H9 (cell line): ENCODE results near the gene TMEM51. TPM values are rescaled to one million over a fixed set of nuclear protein-coding genes. Genes with fewer than 3 reads are reported as not detected.
A peak's percentile ranks its signal among the peaks of the same experiment; 100 is the strongest.

ENCODE experiments used
- DNase-seq: peaks from one replicate; pipeline ENCODE4 v3.0.0-alpha.2; 2017
- H2AFZ ChIP-seq: one replicate; pipeline ENCODE4 v1.6.1; 2013; ENCODE audit warnings: mild to moderate bottlenecking, low read length, control low read depth, moderate library complexity
- H2AK5ac ChIP-seq: 2 replicates; pipeline ENCODE4 v1.6.1; 2013; ENCODE audit warnings: low read length, control low read depth, mixed read lengths; ENCODE audit not compliant: insufficient read length
- H2BK120ac ChIP-seq: one replicate; pipeline ENCODE4 v1.6.1; 2013; ENCODE audit warnings: low read depth, mild to moderate bottlenecking, low read length, control low read depth, inconsistent platforms; ENCODE audit not compliant: poor library complexity, severe bottlenecking
- H2BK12ac ChIP-seq: 2 replicates; pipeline ENCODE4 v1.6.1; 2013; ENCODE audit warnings: low read length, control low read depth, mixed read lengths, low read depth; ENCODE audit not compliant: insufficient read length
- H2BK15ac ChIP-seq: 2 replicates; pipeline ENCODE4 v1.6.1; 2013; ENCODE audit warnings: low read depth, low read length, control low read depth
- H2BK20ac ChIP-seq: one replicate; pipeline ENCODE4 v1.6.1; 2013; ENCODE audit warnings: low read depth, mild to moderate bottlenecking, low read length, control low read depth, inconsistent platforms; ENCODE audit not compliant: poor library complexity, severe bottlenecking
- H2BK5ac ChIP-seq: 2 replicates; pipeline ENCODE4 v1.6.1; 2013; ENCODE audit warnings: low read length, control low read depth, mixed read lengths; ENCODE audit not compliant: insufficient read length
- H3K14ac ChIP-seq: 2 replicates; pipeline ENCODE4 v1.6.1; 2013; ENCODE audit warnings: low read length, control low read depth; ENCODE audit not compliant: insufficient read depth
- H3K18ac ChIP-seq: 2 replicates; pipeline ENCODE4 v1.6.1; 2013; ENCODE audit warnings: low read depth, mild to moderate bottlenecking, mixed read lengths, low read length, control low read depth; ENCODE audit not compliant: insufficient read length
- H3K23ac ChIP-seq: 2 replicates; pipeline ENCODE4 v1.6.1; 2013; ENCODE audit warnings: low read length, control low read depth, mixed read lengths, low read depth; ENCODE audit not compliant: insufficient read length
- H3K23me2 ChIP-seq: 2 replicates; pipeline ENCODE4 v1.6.1; 2013; ENCODE audit warnings: low read depth, mild to moderate bottlenecking, mixed read lengths, low read length, control low read depth; ENCODE audit not compliant: insufficient read length, poor library complexity, severe bottlenecking
- H3K27ac ChIP-seq: 2 replicates; pipeline ENCODE4 v1.5.1; 2013; ENCODE audit warnings: low read length, control low read depth, mixed read lengths, low read depth; ENCODE audit not compliant: insufficient read length
- H3K27me3 ChIP-seq: 2 replicates; pipeline ENCODE4 v1.6.1; 2013; ENCODE audit warnings: low read length, control low read depth, inconsistent platforms; ENCODE audit not compliant: insufficient read depth
- H3K4ac ChIP-seq: 2 replicates; pipeline ENCODE4 v1.6.1; 2013; ENCODE audit warnings: low read depth, mild to moderate bottlenecking, control low read depth, inconsistent platforms, low read length, moderate library complexity
- H3K4me1 ChIP-seq: 2 replicates; pipeline ENCODE4 v1.6.1; 2013; ENCODE audit warnings: low read length, control low read depth, inconsistent platforms; ENCODE audit not compliant: insufficient read depth
- H3K4me2 ChIP-seq: 2 replicates; pipeline ENCODE4 v1.6.1; 2013; ENCODE audit warnings: low read length, control low read depth, mixed read lengths; ENCODE audit not compliant: insufficient read length, insufficient read depth
- H3K56ac ChIP-seq: 2 replicates; pipeline ENCODE4 v1.6.1; 2013; ENCODE audit warnings: low read depth, mild to moderate bottlenecking, mixed read lengths, low read length, control low read depth; ENCODE audit not compliant: insufficient read length
- H3K79me1 ChIP-seq: 2 replicates; pipeline ENCODE4 v1.6.1; 2013; ENCODE audit warnings: low read depth, mild to moderate bottlenecking, moderate library complexity, low read length, control low read depth, inconsistent platforms; ENCODE audit not compliant: insufficient read depth, poor library complexity, severe bottlenecking
- H3K79me2 ChIP-seq: 2 replicates; pipeline ENCODE4 v1.6.1; 2013; ENCODE audit warnings: low read length, control low read depth, inconsistent platforms; ENCODE audit not compliant: insufficient read depth
- H3K9ac ChIP-seq: 2 replicates; pipeline ENCODE4 v1.6.1; 2013; ENCODE audit warnings: low read length, control low read depth, mixed read lengths; ENCODE audit not compliant: insufficient read length; ENCODE audit errors: extremely low read depth
- H3K9me3 ChIP-seq: one replicate; pipeline ENCODE4 v1.6.1; 2013; ENCODE audit warnings: low read depth, low read length, inconsistent platforms; ENCODE audit not compliant: control insufficient read depth
- H3T11ph ChIP-seq: one replicate; pipeline ENCODE4 v1.6.1; 2013; ENCODE audit warnings: mild to moderate bottlenecking, low read length, control low read depth, inconsistent platforms
- H4K20me1 ChIP-seq: one replicate; pipeline ENCODE4 v1.6.1; 2013; ENCODE audit not compliant: control insufficient read depth, insufficient read length, insufficient read depth
- H4K5ac ChIP-seq: 2 replicates; pipeline ENCODE4 v1.6.1; 2013; ENCODE audit warnings: low read depth, mild to moderate bottlenecking, mixed read lengths, low read length, control low read depth; ENCODE audit not compliant: insufficient read length
- H4K8ac ChIP-seq: replicated peaks from 2 replicates; pipeline ENCODE4 v1.6.1; 2013; ENCODE audit warnings: low read length, control low read depth, mixed read lengths, low read depth; ENCODE audit not compliant: insufficient read length
- H4K91ac ChIP-seq: 2 replicates; pipeline ENCODE4 v1.6.1; 2013; ENCODE audit warnings: low read depth, mild to moderate bottlenecking, moderate library complexity, mixed read lengths, low read length, control low read depth; ENCODE audit not compliant: insufficient read length
- H3K27ac Mint-ChIP-seq, 3 experiments: 2 replicates in 2 of 3; 3 replicates in 1 of 3; pipeline ENCODE4 v1.8.0; 2020 to 2021; ENCODE audit warnings: mixed read lengths in 3 of 3, mild to moderate bottlenecking in 1 of 3, moderate library complexity in 1 of 3
- H3K27me3 Mint-ChIP-seq: 2 replicates; pipeline ENCODE4 v1.8.0; 2021; ENCODE audit warnings: low read depth, mild to moderate bottlenecking, moderate library complexity, mixed read lengths
- H3K36me3 Mint-ChIP-seq, 3 experiments: 2 replicates in 2 of 3; 3 replicates in 1 of 3; pipeline ENCODE4 v1.8.0; 2020 to 2021; ENCODE audit warnings: low read depth in 3 of 3, mixed read lengths in 3 of 3; ENCODE audit not compliant: insufficient read depth in 1 of 3
- H3K4me1 Mint-ChIP-seq, 2 experiments: 2 replicates each; pipeline ENCODE4 v1.8.0; 2020; ENCODE audit warnings: mixed read lengths in 2 of 2
- H3K4me3 Mint-ChIP-seq, 2 experiments: 2 replicates in 1 of 2; 3 replicates in 1 of 2; pipeline ENCODE4 v1.8.0; 2020 to 2021; ENCODE audit warnings: mild to moderate bottlenecking in 2 of 2, mixed read lengths in 2 of 2, moderate library complexity in 1 of 2
- H3K9me3 Mint-ChIP-seq, 2 experiments: 2 replicates in 1 of 2; 3 replicates in 1 of 2; pipeline ENCODE4 v1.8.0; 2020; ENCODE audit warnings: mild to moderate bottlenecking in 2 of 2, mixed read lengths in 2 of 2, moderate library complexity in 1 of 2
- WGBS: extraction: QIAGEN DNeasy Blood & Tissue Kit; methylation state at CpG from one replicate; pipeline ENCODE4 v1.1.7; 2013; ENCODE audit warnings: missing lambda C conversion rate, low lambda C conversion rate, mixed read lengths; ENCODE audit not compliant: insufficient read length; ENCODE audit errors: extremely low coverage; 5-methylcytosine and 5-hydroxymethylcytosine counted together
- total RNA-seq: library from RNA; stranded (reverse); gene quantifications from 2 replicates; pipeline ENCODE4 v1.2.1, GENCODE V29; 2021
- TF ChIP-seq, protein P1 (sequence below): fragments of 200-600 bp; sonication (generic); conservative IDR thresholded peaks from 3 replicates; pipeline ENCODE4 v1.8.0; 2021; ENCODE audit warnings: antibody characterized with exemption, mild to moderate bottlenecking

TMEM51 gene
- total RNA-seq, 1 experiment from 2014 or later = 4.6 TPM

- Histone ChIP-seq H2BK15ac (no peak overlapping the region), H3K23ac (no peak overlapping the region), H3K56ac (no peak overlapping the region), H3T11ph (no peak overlapping the region), H3K9ac (no peak overlapping the region), H3K79me1 (no peaks in the 10 kb centered on the region), H2BK20ac (no peak overlapping the region), H3K18ac (no peak overlapping the region), H3K27ac (no peak overlapping the region), H2BK120ac (no peak overlapping the region), H2BK5ac (no peak overlapping the region), H3K4me1 (peaks cover 2% of the 10 kb centered on the region; the same call in 1 of the 2 replicates), H2AFZ (no peak overlapping the region), H3K4me2 (peak overlapping the region; percentile 52), H4K5ac (no peak overlapping the region), H3K79me2 (no peaks in the 10 kb centered on the region), H4K91ac (no peak overlapping the region), H3K23me2 (no peaks in the 10 kb centered on the region), H3K4ac (no peak overlapping the region), H3K27me3 (no peaks in the 10 kb centered on the region), H4K20me1 (no peaks in the 10 kb centered on the region), H2BK12ac (no peak overlapping the region), H3K9me3 (no peaks in the 10 kb centered on the region), H4K8ac (no peak overlapping the region), H3K14ac (no peak overlapping the region), H2AK5ac (no peak overlapping the region)
- Mint-ChIP-seq H3K4me1 (peaks cover 39 to 47% of the 10 kb centered on the region in 2 experiments), H3K27ac (peak overlapping the region in 2 of 3 experiments; percentile 91 to 93; a peak in 4 of 7 replicates), H3K4me3 (peak overlapping the region; percentile 47 to 74; a peak in 3 of 5 replicates), H3K36me3 (no peaks in the 10 kb centered on the region), H3K9me3 (no peaks in the 10 kb centered on the region; a peak in 1 of 5 replicates), H3K27me3 (no peaks in the 10 kb centered on the region)
- WGBS = no CpG with 5 or more reads among the region's 6 CpGs
- DNase-seq = no peak
- TF ChIP-seq, protein P1, sequence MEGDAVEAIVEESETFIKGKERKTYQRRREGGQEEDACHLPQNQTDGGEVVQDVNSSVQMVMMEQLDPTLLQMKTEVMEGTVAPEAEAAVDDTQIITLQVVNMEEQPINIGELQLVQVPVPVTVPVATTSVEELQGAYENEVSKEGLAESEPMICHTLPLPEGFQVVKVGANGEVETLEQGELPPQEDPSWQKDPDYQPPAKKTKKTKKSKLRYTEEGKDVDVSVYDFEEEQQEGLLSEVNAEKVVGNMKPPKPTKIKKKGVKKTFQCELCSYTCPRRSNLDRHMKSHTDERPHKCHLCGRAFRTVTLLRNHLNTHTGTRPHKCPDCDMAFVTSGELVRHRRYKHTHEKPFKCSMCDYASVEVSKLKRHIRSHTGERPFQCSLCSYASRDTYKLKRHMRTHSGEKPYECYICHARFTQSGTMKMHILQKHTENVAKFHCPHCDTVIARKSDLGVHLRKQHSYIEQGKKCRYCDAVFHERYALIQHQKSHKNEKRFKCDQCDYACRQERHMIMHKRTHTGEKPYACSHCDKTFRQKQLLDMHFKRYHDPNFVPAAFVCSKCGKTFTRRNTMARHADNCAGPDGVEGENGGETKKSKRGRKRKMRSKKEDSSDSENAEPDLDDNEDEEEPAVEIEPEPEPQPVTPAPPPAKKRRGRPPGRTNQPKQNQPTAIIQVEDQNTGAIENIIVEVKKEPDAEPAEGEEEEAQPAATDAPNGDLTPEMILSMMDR = no peak
Observed at GRCh38 chr1:15207829-15208429, 54.4 kb downstream of the TMEM51 start.
